Measurements from ENCODE around the gene LRIG3.

DNA sequence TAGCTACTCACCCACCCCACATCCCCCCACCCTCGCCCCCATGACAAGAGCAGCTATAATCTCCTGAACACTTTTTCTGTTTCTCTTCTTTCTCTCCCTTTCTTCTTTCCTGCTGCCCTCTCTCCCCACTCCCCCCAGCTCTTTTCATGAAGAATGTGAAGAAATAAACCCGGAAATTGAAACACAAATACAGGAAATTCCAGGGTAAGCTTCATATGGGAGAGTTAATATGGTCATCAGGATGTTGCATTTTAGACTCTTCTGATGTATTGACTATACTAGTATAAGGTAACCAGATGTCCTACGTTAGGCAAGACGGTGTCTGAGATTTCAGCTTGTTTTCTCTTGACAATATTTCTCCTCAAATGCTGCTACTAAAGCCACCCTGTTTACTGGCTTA is 41.6 kb upstream of the LRIG3 start:
- no peak for TF ChIP-seq POLR2A (IDR thresholded peaks at IDR 0.05)
- TF ChIP-seq, protein P1, sequence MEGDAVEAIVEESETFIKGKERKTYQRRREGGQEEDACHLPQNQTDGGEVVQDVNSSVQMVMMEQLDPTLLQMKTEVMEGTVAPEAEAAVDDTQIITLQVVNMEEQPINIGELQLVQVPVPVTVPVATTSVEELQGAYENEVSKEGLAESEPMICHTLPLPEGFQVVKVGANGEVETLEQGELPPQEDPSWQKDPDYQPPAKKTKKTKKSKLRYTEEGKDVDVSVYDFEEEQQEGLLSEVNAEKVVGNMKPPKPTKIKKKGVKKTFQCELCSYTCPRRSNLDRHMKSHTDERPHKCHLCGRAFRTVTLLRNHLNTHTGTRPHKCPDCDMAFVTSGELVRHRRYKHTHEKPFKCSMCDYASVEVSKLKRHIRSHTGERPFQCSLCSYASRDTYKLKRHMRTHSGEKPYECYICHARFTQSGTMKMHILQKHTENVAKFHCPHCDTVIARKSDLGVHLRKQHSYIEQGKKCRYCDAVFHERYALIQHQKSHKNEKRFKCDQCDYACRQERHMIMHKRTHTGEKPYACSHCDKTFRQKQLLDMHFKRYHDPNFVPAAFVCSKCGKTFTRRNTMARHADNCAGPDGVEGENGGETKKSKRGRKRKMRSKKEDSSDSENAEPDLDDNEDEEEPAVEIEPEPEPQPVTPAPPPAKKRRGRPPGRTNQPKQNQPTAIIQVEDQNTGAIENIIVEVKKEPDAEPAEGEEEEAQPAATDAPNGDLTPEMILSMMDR (IDR thresholded peaks at IDR 0.05) = no peak

All from prostate gland (tissue), 2 donors.